ENCODE data around the gene KCNMA1. TPM values are rescaled to one million over a fixed set of nuclear protein-coding genes. Genes with fewer than 3 reads are reported as not detected.

Gene KCNMA1
- total and polyA plus RNA-seq, 10 of the 15 experiments (the other 5 are each of a cell fraction or from before 2014, with no cell fraction given) = 8.5 to 77.0 (median 21.3) TPM

GRCh38 chr10:76942628-76943416 lies 694.8 kb downstream of the KCNMA1 start (continued):
- no peak for TF ChIP-seq ZBTB11 (CRISPR knock-in tag; IDR thresholded peaks at IDR 0.05)
- no peak for TF ChIP-seq FOS (IDR thresholded peaks at IDR 0.05; ENCODE audit: borderline replicate concordance, extremely low read depth, insufficient read length)
- TF ChIP-seq ZNF384 (IDR thresholded peaks at IDR 0.05; ENCODE audit: borderline replicate concordance, low read depth, low read length) = no peak
- no peak for TF ChIP-seq RELB (IDR thresholded peaks at IDR 0.05; ENCODE audit: low read depth)
- no peak for TF ChIP-seq E2F4 (IDR thresholded peaks at IDR 0.05; ENCODE audit: low read depth, low read length)
- no peak for TF ChIP-seq RUNX3 (IDR thresholded peaks at IDR 0.05; ENCODE audit: low read length)
- no peak for TF ChIP-seq STAT3 (IDR thresholded peaks at IDR 0.05; ENCODE audit: low read depth, low read length)
- TF ChIP-seq JUND (IDR thresholded peaks at IDR 0.05; ENCODE audit: low read depth, low read length) = no peak
- no peak for TF ChIP-seq BRCA1 (IDR thresholded peaks at IDR 0.05; ENCODE audit: low read depth, low read length)
- no peak for TF ChIP-seq HCFC1 (IDR thresholded peaks at IDR 0.05; ENCODE audit: low read length)
